SW 1271 (cell line): ENCODE measurements around the gene OR2AG2.
"Not testable (repeated sequence)": the region's sequence is repeated elsewhere in the genome, so short reads cannot be mapped to it uniquely, and the experiment has no call there.

Experiments
- DNase-seq, 2 experiments: peaks; one replicate each; lab custom pipeline; 2025; lab: John Stamatoyannopoulos, UW

Gene OR2AG2

GRCh38 chr11:6771926-6772893 lies at the start of gene OR2AG2:
OR2AG2 (minus strand) TSS chr11:6771976; CDS start chr11:6768957, 3,019 bp downstream.
- no peak for DNase-seq

GRCh38 chr11:6818967-6819366 lies 47.2 kb upstream of the OR2AG2 start:
- DNase-seq: no peak

- no peak for DNase-seq
Measured at GRCh38 chr11:6817694-6818093, 45.9 kb upstream of the OR2AG2 start.

GRCh38 chr11:6813656-6814055 lies 41.9 kb upstream of the OR2AG2 start:
- DNase-seq: no peak

GRCh38 chr11:6812390-6813005 lies 40.7 kb upstream of the OR2AG2 start:
- DNase-seq: peak in 1 of 2 experiments; percentile 41

GRCh38 chr11:6801075-6801474 lies 29.3 kb upstream of the OR2AG2 start:
- DNase-seq: not testable (repeated sequence)

- no peak for DNase-seq
Measured at GRCh38 chr11:6799402-6799801, 27.6 kb upstream of the OR2AG2 start, which contains the start of gene OR6A2. OR6A2 (minus strand) TSS chr11:6799689; CDS start chr11:6795708, 3,981 bp downstream.

GRCh38 chr11:6794639-6795038 lies 22.9 kb upstream of the OR2AG2 start:
- no peak for DNase-seq

GRCh38 chr11:6790546-6790945 lies 18.8 kb upstream of the OR2AG2 start:
- no peak for DNase-seq

- no peak for DNase-seq
Measured at GRCh38 chr11:6782720-6783119, 10.9 kb upstream of the OR2AG2 start, which contains the start of gene OR2AG1. OR2AG1 (plus strand) TSS chr11:6783020; CDS start chr11:6785038, 2,018 bp downstream.

- DNase-seq: no peak
Measured at GRCh38 chr11:6780829-6781228, 9.1 kb upstream of the OR2AG2 start.

GRCh38 chr11:6778518-6778917 lies 6.7 kb upstream of the OR2AG2 start:
- no peak for DNase-seq

GRCh38 chr11:6757373-6757967 lies 14.3 kb downstream of the OR2AG2 start:
- DNase-seq: peak in 1 of 2 experiments; percentile 58

- no peak for DNase-seq
Measured at GRCh38 chr11:6755953-6756347, 15.8 kb downstream of the OR2AG2 start.

GRCh38 chr11:6755303-6755952 lies 16.3 kb downstream of the OR2AG2 start:
- peak in 1 of 2 experiments; percentile 26 for DNase-seq

- no peak for DNase-seq
Measured at GRCh38 chr11:6747097-6747668, 24.6 kb downstream of the OR2AG2 start.

GRCh38 chr11:6746626-6747025 lies 25.1 kb downstream of the OR2AG2 start:
- no peak for DNase-seq

- no peak for DNase-seq
Measured at GRCh38 chr11:6746086-6746618, 25.6 kb downstream of the OR2AG2 start.

GRCh38 chr11:6745465-6746015 lies 26.2 kb downstream of the OR2AG2 start:
- DNase-seq: no peak

- no peak for DNase-seq
Measured at GRCh38 chr11:6745018-6745417, 26.8 kb downstream of the OR2AG2 start.

- no peak for DNase-seq
Measured at GRCh38 chr11:6742260-6742659, 29.5 kb downstream of the OR2AG2 start.
